Stimulated activated CD8-positive, alpha-beta memory T cell treated with anti-CD3 and anti-CD28 coated beads, Interleukin-12 subunit alpha, Interleukin-12 subunit beta, amount 100 ng/mL, for 24 hours (primary cell): ENCODE measurements around the gene CRMP1.
"Not testable (repeated sequence)": the region's sequence is repeated elsewhere in the genome, so short reads cannot be mapped to it uniquely, and the experiment has no call there.

Experiments used
- DNase-seq: peaks from one replicate; pipeline ENCODE4 v3.0.0-alpha.2; 2020; ENCODE audit errors: extremely low read depth

CRMP1 gene

DNA sequence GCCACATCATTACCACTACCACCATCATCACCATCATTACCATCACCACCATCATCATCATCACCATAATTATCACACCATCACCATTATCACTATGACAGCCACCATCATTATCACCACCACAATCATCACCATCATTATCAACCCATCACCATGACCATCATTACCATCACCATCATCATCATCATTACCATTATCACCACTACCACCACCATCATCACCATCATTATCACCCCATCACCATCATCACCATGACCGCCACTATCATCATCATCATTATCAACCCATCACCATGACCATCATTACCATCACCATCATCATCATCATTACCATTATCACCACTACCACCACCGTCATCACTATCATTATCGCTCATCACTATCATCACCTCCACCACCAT, 36.5 kb downstream of the CRMP1 start:
- DNase-seq: not testable (repeated sequence)

DNA sequence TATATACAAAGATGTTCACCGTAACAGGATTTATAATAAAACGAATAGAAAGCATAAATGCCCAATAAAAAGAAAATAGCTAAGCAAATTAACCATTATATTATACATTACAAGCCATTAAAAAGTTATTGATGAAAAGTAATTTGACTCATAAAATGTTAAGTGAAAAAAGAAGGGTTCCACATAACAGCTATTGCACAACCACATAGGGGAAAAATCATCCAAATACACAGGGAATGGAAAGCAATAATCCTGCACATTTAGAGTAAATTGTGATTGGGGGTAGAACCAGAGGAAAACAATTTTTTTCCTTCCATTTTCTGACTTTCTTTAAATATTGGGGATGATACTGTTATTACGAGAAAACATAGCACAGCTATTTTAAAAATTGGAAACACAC, 38.0 kb downstream of the CRMP1 start:
- DNase-seq: no peak

DNA sequence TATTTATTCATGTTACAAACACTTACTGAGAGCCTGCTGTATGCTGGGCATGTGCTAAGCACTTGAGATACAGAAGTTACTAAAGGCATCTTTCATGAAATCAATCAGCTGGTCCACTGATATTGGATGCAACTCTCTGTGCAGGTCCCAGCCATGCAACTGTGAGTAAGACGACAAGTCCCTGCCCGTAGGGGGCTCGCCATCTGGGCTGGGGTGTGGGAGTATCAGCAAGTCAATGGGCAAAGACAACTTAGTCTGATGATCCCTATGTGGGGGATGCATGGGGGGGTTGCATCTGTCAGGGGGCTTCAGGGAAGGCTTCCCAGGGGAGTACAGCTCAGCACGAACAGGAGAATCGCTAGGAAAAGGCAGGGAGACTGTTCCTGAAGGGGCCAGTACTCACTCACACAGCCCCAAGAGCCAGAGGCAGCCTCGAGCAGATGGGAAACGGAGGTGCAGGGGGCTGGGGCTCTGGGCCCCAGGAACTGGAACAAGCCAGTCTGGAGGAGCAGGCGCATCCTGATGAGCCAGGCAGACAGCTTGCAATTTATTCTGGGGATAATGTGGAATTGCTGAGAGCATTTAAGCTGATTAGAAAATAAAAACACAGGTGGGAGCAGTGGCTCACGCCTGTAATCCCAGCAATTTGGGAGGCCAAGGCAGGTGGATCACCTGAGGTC, 40.2 kb downstream of the CRMP1 start:
- DNase-seq: no peak

DNA sequence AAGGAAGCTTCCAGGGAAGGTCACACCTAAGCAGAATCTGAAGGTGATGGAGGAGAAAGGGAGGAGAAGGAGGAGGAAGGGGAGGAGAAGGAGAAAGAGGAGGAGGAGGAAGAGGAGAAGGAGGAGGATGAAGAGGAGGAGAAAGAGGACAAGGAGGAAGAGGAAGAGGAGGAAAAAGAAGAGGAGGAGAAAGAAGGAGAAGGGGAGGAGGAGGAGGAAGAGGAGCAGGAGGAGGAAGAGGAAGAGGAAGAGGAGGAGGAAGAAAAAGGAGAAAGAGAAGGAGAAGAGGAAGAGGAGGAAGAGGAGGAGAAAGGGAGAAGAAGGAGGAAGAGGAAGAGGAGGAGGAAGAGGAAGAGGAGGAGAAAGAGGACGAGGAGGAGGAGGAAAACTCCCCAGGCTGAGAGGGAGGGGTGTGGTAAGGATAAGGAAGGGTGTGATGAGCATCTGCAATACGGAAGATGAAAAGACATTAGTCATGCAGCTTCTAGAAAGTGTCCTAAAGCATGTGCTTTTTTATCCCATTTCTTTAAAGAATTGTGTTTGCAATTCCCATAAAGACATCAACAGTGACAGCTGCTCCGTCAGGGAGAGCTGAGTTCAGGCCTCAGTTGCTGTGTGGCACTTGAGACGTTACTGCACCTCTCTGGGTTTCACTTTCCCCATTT, 41.1 kb downstream of the CRMP1 start:
- DNase-seq: no peak

DNA sequence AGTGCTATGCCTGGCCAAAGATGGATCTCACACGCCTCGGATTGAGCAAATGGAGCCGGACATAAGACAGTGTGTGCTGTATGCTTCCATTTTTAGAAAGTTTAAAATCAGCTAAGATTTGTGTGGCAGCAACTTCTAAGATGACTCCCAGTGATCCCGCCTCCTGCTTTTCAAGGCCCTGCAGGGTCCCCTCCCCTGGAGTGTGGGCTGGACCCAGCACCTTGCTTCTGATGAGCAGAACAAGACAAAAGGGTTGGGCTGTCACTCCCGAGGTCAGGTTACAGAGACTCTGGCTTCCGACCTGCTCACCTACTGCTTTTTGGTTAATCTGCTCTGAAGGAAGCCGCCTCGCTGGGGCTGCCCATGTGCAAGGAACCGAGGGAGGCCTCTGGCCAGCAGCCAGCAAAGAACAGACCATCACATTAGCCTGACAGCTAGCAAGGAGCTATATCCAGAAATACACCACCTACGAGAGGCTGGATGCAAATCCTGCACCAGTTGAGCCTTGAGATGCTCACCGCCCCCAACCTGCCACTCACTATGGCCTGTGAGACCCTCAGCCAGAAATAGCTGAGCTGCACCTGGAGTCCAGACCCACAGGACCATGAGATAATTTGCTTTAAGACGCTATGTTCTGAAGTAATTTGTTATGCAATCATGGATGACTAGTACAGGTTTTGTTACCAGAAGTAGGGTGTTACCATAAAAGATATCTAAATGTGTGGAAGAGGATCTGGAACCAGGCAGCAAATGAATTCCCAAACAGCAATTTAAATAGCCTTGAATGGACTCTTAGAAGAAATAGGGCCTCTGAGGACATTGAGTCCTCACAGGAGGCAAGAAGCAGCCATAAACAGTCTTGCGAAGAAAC, 47.6 kb downstream of the CRMP1 start:
- no peak for DNase-seq

DNA sequence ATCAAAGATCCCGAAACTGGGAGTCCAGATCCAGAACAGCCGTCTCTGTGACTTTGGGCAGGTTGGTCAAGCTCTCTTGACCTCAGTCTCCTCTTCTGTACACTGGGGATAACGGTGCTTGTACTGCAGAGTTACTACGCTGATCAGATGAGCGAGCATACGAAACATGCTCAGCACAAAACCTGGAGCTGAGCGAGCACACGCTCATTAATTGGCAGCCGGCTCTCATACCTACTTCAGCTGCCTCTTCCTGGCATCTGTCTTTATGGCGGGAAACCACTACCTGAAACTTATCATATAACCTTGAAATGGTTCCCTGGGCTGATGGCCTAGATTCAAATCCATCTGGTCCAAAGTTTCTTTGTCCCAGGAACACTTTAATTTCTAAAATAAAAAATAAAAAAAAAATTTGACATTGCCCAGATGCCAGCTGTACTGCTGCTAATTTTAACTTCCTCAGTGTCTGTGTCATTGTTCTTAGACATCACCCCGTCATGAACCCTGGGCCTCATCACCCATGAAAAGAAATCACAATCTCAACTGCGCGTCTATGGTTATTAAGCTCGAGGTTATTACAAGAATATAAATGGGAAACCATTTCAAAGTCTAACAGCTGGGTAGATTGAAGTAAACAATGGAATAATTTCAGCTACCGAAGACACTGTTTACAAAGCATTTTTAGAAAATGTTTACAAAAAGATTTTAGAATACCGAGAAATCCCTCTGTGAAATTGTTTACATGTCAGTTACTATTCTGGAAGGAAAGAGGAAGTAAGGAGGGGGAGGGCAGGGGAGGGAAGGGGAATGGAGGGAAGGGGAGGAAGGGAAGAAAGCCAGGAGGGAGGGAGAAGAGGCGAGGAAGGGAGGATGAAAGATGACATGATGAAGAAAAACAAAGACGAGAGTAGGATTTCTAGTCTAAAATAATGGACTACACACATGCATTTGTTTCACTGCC, 49.0 kb downstream of the CRMP1 start:
- DNase-seq: no peak

DNA sequence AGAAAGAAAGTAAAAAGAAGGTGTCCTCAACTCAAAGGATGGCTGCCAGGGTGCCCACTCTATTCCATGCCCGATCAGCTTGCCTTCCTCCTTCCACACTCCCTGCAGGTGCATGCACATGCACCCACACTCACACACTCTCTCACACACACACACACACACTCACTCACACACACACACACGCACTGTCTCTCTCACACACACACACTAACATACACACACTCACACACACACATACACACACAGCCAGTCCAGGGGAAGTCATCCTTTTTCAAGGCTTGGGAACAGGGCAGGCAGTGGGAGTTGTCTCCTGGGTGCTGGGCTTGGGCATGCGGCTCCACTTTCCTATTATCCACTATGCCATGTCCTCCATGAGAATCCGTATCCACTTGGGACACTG, 50.4 kb downstream of the CRMP1 start:
- no peak for DNase-seq

DNA sequence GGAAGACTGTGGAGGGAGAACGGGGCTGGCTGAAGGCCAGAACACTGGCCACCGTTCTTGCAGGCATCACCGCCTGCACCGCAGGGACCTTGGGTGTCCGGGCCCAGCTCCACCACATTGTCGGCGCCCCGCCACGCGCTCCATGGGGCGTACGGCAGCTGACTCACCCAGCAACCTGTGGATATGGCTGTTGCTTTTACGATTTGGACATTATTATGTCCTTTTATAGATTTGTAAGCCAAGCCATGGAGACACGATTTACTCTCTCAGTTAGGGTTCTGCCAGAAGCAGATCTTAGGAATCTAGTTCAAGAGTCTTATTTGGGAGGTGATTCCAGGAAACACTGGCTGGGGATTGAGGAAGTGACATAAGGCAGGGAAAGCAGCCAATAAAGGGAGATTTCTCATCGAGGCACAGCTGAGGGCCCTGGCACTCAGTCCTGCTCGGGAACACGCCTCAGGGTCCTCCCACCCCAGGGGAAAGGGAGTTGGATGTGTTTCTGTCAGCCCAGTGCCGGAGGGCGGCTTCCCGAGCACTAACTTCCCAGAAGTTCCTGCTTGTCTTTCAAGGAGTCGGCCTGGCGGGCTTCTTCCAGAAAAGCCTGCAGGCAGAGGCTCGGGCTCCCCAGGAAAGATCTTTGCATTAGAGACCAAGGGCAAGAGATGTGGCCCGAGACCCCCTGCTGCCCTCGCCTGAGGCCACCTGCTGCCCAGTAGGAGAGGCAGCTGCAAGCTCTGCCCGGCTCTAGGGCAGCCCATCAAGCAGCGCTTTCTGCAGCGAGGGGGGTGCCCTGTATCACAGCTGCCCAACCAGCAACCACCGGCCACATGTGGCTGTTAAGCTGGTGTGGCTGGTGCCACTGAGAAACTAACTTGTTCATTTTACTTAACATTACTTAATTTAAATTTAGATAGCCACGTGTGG, 52.9 kb downstream of the CRMP1 start:
- no peak for DNase-seq

DNA sequence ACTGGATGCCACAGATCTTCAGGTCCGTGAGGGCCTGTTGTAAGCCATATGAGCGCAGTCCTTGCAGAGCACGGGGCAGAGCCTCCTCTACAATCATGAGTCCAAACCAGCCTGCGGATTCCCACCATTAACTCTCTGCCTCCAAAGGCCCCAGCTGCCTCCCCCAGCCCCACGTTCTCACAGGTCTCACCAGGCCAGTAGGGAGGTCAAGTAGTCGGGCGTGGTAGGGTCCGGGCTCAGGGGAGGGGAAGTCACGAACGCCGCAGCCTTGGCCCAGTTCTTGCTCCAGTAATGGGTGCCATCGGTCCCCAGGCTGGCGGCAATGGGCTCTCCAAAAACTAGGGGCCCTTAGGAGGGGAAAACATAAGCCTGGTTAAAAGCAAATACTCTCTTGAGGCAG, 53.6 kb downstream of the CRMP1 start:
- DNase-seq: no peak

DNA sequence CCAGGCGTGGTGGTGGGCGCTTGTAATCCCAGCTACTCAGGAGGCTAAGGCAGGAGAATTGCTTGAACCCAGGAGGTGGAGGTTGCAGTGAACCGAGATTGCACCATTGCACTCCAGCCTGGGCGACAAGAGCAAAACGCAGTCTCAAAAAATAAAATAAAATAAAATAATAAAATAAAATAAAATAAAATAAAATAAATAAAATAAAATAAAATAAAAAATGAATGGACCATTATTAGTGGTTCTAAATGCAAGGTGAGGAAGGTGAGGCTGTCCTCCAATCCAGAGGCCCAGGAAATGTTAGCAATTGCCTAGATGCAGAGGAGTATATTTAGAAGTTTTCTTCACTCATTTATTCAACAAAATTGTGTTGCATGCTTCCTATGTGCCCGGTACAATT, 55.4 kb downstream of the CRMP1 start:
- not testable (repeated sequence) for DNase-seq

DNA sequence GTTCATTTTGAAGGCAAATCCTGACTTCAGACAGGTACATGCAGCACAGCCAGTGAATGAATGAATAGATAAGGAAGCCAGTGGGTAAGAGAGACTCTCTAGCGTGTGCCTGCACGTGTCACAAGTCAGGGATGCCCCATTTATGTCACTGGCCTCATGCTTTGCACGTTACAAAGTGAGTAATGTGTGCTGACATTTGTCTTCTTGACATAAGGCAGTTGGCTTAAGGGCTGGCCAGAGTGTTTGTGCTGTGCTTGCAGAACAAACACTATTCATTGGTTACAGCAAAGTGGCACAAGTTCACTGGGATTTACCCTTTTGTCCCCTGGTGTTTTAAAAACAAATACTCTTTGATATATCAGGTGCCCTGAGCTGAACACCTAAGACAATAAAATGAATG, 55.9 kb downstream of the CRMP1 start:
- no peak for DNase-seq

DNA sequence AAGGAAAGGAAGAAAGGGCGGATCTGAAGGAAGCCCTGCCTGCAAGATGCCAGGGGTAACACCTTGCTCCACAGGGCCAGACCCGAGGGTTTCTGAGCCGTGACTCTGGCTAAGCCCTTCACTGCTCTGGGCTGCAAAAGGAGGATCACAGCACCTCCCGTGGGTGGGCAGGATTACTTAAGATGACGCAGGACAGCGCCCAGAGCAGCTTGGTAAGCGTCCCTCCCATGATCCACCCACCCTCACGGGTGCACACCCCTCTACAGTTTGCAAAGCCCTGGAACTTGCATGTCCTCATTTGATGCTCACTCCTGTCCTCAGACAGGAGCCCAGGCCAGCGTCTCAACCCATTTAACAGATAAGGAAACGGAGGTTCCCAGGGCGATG, 64.9 kb downstream of the CRMP1 start:
- no peak for DNase-seq

DNA sequence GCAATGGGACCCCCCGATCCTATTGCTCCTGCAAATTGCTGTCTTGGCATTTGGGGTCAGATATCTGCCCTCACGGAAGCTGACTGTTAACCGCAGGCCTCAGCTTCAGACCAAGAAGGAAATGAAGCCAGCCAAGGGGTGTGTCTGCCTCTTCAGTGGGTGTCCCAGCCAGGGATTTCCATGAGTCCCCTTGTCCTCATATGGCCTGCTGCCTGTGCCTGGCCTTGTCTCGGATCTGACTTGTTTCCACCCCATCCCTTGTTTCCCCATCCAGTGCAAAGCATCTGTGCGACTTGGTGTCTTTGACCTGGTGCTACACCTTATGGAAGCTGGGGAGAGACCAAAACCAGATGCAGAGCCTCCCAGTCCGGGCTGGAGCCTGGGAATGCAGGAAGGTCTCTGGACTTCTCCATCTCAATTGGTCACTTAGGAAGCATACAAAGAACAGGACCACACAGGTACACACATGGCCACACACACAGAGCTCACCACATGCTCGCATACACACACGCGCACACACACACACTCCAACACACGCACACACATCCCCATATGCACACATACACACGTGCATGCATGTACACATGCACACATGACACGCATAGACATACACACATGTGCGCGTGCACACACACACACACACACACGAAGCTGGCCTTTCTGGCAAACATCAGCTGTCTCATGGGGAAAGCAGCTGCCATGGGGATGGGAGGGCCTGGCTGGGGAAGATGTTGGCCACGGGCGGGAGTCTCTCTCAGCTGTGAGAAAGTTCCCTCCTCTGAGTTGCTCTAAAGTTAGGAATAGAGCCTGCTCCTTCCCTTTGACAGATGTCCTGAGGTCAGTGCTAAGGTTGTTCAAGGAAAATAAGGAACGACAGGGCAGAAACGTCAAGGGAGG, 65.5 kb downstream of the CRMP1 start:
- no peak for DNase-seq

DNA sequence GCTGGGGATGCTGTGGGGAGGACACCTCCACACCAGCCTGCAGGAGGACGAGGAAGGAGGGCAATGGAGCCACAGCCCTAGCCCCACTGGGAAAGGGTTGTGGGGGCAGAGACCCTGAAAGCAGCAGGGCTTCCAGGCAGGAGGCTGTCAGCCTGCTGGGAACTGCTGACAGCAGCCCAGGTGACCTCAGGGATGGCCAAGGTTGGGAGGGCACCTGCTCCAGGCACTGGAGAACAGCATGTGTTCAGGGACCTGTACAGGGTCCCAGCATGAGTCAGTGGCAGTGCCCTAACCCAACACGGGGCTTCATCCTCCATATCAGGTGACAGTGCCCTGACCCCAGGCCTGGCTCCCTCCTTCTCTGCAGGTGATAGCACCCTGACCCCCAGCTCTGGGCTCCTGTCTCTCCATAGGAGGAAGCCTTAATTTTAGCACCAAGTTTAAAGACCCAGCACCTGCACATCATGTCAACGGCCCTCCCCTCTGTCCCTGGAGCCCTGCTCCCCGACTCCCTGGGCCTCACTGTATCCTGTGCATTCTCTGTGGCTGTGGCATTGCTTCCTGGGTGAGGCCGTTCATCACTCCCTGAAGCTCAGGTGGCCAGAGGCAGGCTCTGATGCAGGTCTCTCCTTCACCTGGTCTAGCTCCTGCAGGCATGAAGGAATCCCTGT, 66.3 kb downstream of the CRMP1 start:
- DNase-seq: no peak

DNA sequence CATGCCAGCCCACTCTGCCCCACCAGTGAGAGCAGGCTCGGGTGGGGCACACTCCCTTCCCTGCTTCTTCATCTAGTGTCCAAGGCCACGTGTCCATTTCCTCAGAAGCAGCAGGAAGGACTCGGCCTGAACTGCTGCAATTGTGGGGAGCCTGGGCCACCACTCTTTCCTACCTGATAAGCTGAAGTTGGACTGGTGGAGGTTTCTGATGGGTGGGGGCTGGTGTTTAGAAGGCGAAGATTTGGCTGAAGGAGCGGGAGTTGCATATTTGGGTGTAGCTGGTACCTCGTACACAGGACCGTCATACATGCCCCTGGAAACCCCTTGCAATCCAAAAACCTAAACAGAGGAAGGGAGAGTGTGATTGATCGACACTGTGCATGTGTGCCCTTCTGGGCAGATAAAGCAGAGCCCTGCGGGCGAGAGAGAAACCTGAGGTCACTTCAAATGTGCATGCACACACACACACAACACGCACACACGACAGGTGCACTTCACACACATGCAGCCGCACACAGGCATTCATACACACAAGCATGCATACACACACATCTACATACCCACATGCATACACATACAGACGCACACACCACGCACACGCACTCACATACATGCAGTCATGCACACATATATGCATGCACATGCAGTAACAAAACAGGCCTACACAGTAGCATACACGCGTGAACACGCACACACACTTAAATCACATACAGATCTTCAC, 67.4 kb downstream of the CRMP1 start:
- no peak for DNase-seq

DNA sequence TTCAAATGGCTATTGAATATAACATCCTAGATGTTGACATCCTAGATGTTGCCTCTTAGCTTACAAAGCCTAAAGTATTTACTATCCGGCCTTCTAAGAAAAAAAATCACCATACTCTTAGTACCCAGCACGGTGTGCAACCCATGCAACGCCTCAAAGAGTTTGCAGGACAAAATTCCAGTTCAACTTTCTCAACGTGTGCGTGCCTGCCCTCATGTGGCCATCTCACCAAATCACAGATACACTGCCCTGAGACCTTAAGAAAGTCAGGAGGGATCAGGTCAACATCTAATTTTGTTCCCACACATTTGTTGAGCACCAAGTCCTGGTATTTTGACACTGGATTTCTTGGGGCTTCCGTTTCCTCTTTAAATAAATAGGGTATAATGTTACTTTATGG, 68.3 kb downstream of the CRMP1 start:
- no peak for DNase-seq

DNA sequence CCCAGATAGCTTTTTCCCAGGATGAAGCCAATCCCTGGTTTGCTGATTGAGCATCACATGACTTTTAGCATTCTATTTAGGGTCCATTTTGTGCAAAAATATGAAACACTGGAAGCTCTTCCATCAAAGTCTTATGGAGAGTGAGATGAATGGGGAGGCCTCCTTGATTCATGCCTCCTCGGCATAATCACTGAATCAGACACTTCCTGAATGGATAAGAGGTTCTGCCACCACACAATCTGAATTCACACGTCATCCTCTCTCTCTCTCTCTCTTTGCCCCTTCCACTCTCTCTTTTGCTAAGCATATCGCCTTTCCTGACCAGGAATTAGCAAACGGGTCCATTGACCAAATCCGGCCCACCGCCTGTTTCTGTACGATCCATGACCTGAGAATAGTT, 68.7 kb downstream of the CRMP1 start:
- no peak for DNase-seq

DNA sequence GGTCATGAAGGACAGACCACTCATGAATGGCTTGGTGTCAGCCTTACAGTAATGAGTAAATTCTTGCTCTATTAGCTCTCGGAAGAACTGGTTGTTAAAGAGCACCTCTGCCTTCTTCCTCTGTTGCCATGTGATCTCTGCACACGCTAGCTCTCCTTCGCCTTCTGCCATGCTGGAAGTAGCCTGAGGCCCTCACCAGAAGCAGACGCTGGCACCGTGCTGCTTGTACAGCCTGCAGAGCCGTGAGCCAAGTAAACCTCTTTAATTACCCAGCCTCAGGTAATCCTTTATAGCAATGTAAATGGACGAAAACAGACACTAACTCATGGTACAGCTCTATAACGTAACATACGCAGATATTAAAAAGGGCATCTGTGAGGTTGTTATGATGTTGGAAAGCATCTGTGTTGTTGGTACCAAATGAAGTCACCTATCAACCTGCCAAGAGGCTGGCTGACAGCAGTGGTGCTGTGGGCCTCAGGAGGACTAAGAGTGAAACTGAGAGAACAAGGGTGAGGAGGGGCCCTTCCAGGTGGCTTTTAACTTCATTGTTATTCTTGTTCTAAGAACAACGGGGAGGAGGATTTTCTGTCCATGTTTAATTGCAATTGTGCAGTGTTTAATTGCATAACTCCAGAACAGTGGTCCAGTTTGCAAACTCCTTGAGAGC, 69.2 kb downstream of the CRMP1 start:
- no peak for DNase-seq
